Peyer's patch (tissue), 4 donors: ENCODE results near the gene PYGB. TPM values are rescaled to one million over a fixed set of nuclear protein-coding genes. Genes with fewer than 3 reads are reported as not detected.

Experiments
- DNase-seq, 3 donors: peaks; one replicate each; pipeline ENCODE4 v3.0.0-alpha.2; 2017 to 2019
- H3K27ac ChIP-seq, 4 donors: fragments of 200-600 bp; sonication (generic); one replicate each; pipeline ENCODE4 v1.5.1; 2016 to 2019
- H3K27me3 ChIP-seq, 2 donors: fragments of 200-600 bp; sonication (generic); one replicate each; pipeline ENCODE4 v1.5.1; 2019
- H3K36me3 ChIP-seq, 3 donors: fragments of 200-600 bp; sonication (generic); one replicate each; pipeline ENCODE4 v1.5.1; 2016 to 2019
- H3K4me1 ChIP-seq, 4 donors: fragments of 200-600 bp; sonication (generic); one replicate each; pipeline ENCODE4 v1.5.1; 2016 to 2019
- H3K4me3 ChIP-seq, 4 donors: fragments of 200-600 bp; sonication (generic); 1 replicate in 3 of 4; 2 replicates in 1 of 4; pipeline ENCODE4 v1.5.1; 2016 to 2019; ENCODE audit warnings: mild to moderate bottlenecking in 1 of 4
- H3K9me3 ChIP-seq, 4 donors: fragments of 200-600 bp; sonication (generic); one replicate each; pipeline ENCODE4 v1.5.1; 2016 to 2019; ENCODE audit warnings: mild to moderate bottlenecking in 1 of 4
- CTCF ChIP-seq, 6 experiments: fragments of 450-650 bp in 4 of 6; fragments of 200-600 bp in 2 of 6; sonication (generic) in 1 of 6; IDR thresholded peaks; one replicate each; pipeline ENCODE4 v1.5.1; 2017 to 2019; ENCODE audit warnings: antibody characterized with exemption in 6 of 6, mild to moderate bottlenecking in 3 of 6, moderate library complexity in 1 of 6
- POLR2A ChIP-seq, 2 donors: fragments of 450-650 bp; IDR thresholded peaks; one replicate each; pipeline ENCODE4 v1.5.1; 2017; ENCODE audit warnings: antibody characterized with exemption in 2 of 2, mild to moderate bottlenecking in 2 of 2, moderate library complexity in 2 of 2
- total RNA-seq, 4 donors: library from RNA; depleted of rRNA; stranded (reverse); fragments of >200 nt; gene quantifications; one replicate each; pipeline ENCODE4 v1.1.0, GENCODE V29; 2016

The PYGB gene
- total RNA-seq, 4 donors from 2014 or later: 88.3 to 154 (median 124) TPM

- H3K36me3 ChIP-seq: peaks cover 0 to 62% (median 0%) of the 10 kb centered on the region in 3 donors
Measured at GRCh38 chr20:25269833-25270170, 21.9 kb downstream of the PYGB start.

GRCh38 chr20:25270829-25271251 is 23.0 kb downstream of the PYGB start:
- Histone ChIP-seq H3K4me3 (no peak overlapping the region), H3K4me1 (no peaks in the 10 kb centered on the region), H3K27ac (no peak overlapping the region), H3K27me3 (no peaks in the 10 kb centered on the region), H3K9me3 (no peaks in the 10 kb centered on the region), H3K36me3 (peaks cover 0 to 68% (median 0%) of the 10 kb centered on the region in 3 donors)
- DNase-seq: peak in 2 of 3 donors; percentile 12 to 30
- TF ChIP-seq CTCF (IDR thresholded peaks at IDR 0.05): no peak

More at GRCh38 chr20:25269833-25270170, 21.9 kb downstream of the PYGB start:
- H3K4me1 ChIP-seq: no peaks in the 10 kb centered on the region
- peak; percentile 9 to 37 (median 27) for DNase-seq
- H3K27me3 ChIP-seq: no peaks in the 10 kb centered on the region
- TF ChIP-seq POLR2A (IDR thresholded peaks at IDR 0.05): no peak
- TF ChIP-seq CTCF (IDR thresholded peaks at IDR 0.05): no peak
- H3K27ac ChIP-seq: no peak overlapping the region
- no peak overlapping the region for H3K4me3 ChIP-seq
- H3K9me3 ChIP-seq: no peaks in the 10 kb centered on the region

- H3K27me3 ChIP-seq: no peaks in the 10 kb centered on the region
- H3K4me1 ChIP-seq: no peaks in the 10 kb centered on the region
- no peak overlapping the region for H3K27ac ChIP-seq
- H3K9me3 ChIP-seq: no peaks in the 10 kb centered on the region
- TF ChIP-seq POLR2A (IDR thresholded peaks at IDR 0.05) (no peak), CTCF (IDR thresholded peaks at IDR 0.05) (no peak)
- peaks cover 0 to 73% (median 0%) of the 10 kb centered on the region in 3 donors for H3K36me3 ChIP-seq
- peak; percentile 2 to 35 (median 29) for DNase-seq
- H3K4me3 ChIP-seq: no peak overlapping the region
Measured at GRCh38 chr20:25271486-25272222, 23.8 kb downstream of the PYGB start.

- TF ChIP-seq CTCF (IDR thresholded peaks at IDR 0.05): no peak
- Histone ChIP-seq H3K27ac (peak overlapping the region in 1 of 4 donors; percentile 31), H3K9me3 (no peaks in the 10 kb centered on the region), H3K27me3 (no peaks in the 10 kb centered on the region), H3K4me3 (no peak overlapping the region), H3K36me3 (peaks cover 0 to 80% (median 0%) of the 10 kb centered on the region in 3 donors), H3K4me1 (no peaks in the 10 kb centered on the region)
- peak in 2 of 3 donors; percentile 21 to 24 for DNase-seq
Measured at GRCh38 chr20:25272223-25273000, 24.5 kb downstream of the PYGB start.

GRCh38 chr20:25273046-25273445 is 25.2 kb downstream of the PYGB start:
- no peak overlapping the region for H3K4me3 ChIP-seq
- H3K27ac ChIP-seq: peak overlapping the region in 1 of 4 donors; percentile 31
- no peaks in the 10 kb centered on the region for H3K4me1 ChIP-seq
- no peaks in the 10 kb centered on the region for H3K9me3 ChIP-seq
- H3K27me3 ChIP-seq: no peaks in the 10 kb centered on the region
- TF ChIP-seq CTCF (IDR thresholded peaks at IDR 0.05) (no peak), POLR2A (IDR thresholded peaks at IDR 0.05) (no peak)
- peaks cover 0 to 86% (median 0%) of the 10 kb centered on the region in 3 donors for H3K36me3 ChIP-seq
- DNase-seq: peak in 2 of 3 donors; percentile 7 to 36
